ENCODE measurements around the gene TMEM26. TPM values are rescaled to one million over a fixed set of nuclear protein-coding genes. Genes with fewer than 3 reads are reported as not detected.

The TMEM26 gene
- total and polyA plus RNA-seq, 7 experiments from 2014 or later: 0.16 to 0.43 TPM; not detected in 5

Other genes with a start within 250 kb of the TMEM26 start
- gene CABCOCO1, start 209.5 kb upstream of the TMEM26 start, total RNA-seq: not detected
- gene CABCOCO1, start 209.5 kb upstream of the TMEM26 start, polyA plus RNA-seq: not detected